Measurements from ENCODE around the gene CDC42EP4.

Gene CDC42EP4

GRCh38 chr17:73300392-73300791, 11.4 kb downstream of the CDC42EP4 start:
- no peak for DNase-seq (ENCODE audit: low read depth)

- no peak for DNase-seq (ENCODE audit: low read depth)
These were observed 13.6 kb downstream of the CDC42EP4 start for GRCh38 chr17:73297934-73298861.

GRCh38 chr17:73293480-73293911, 18.3 kb downstream of the CDC42EP4 start:
- DNase-seq (ENCODE audit: low read depth), result no peak

- DNase-seq (ENCODE audit: low read depth), result no peak
These were observed 18.8 kb downstream of the CDC42EP4 start for GRCh38 chr17:73293031-73293430.

- DNase-seq (ENCODE audit: low read depth), result no peak
These were observed 19.7 kb downstream of the CDC42EP4 start for GRCh38 chr17:73292031-73292531.

GRCh38 chr17:73291260-73291801, 20.5 kb downstream of the CDC42EP4 start:
- no peak for DNase-seq (ENCODE audit: low read depth)

GRCh38 chr17:73290399-73291259, 21.2 kb downstream of the CDC42EP4 start:
- no peak for DNase-seq (ENCODE audit: low read depth)

GRCh38 chr17:73289549-73290254, 22.1 kb downstream of the CDC42EP4 start:
- no peak for DNase-seq (ENCODE audit: low read depth)

GRCh38 chr17:73288534-73289302, 23.1 kb downstream of the CDC42EP4 start:
- DNase-seq (ENCODE audit: low read depth), result no peak

- DNase-seq (ENCODE audit: low read depth), result no peak
These were observed 24.9 kb downstream of the CDC42EP4 start for GRCh38 chr17:73286863-73287296.

GRCh38 chr17:73285916-73286862, 25.6 kb downstream of the CDC42EP4 start:
- no peak for DNase-seq (ENCODE audit: low read depth)

GRCh38 chr17:73285603-73285908, 26.2 kb downstream of the CDC42EP4 start:
- DNase-seq (ENCODE audit: low read depth), result no peak

GRCh38 chr17:73284906-73285602, 26.7 kb downstream of the CDC42EP4 start:
- DNase-seq (ENCODE audit: low read depth), result no peak

- no peak for DNase-seq (ENCODE audit: low read depth)
These were observed 27.4 kb downstream of the CDC42EP4 start for GRCh38 chr17:73284354-73284753.

GRCh38 chr17:73283841-73284282, 27.9 kb downstream of the CDC42EP4 start:
- DNase-seq (ENCODE audit: low read depth), result no peak

GRCh38 chr17:73283250-73283649, 28.6 kb downstream of the CDC42EP4 start:
- no peak for DNase-seq (ENCODE audit: low read depth)

- DNase-seq (ENCODE audit: low read depth), result no peak
These were observed 29.2 kb downstream of the CDC42EP4 start for GRCh38 chr17:73282629-73283028.

GRCh38 chr17:73281928-73282327, 29.9 kb downstream of the CDC42EP4 start:
- no peak for DNase-seq (ENCODE audit: low read depth)

- no peak for DNase-seq (ENCODE audit: low read depth)
These were observed 31.6 kb downstream of the CDC42EP4 start for GRCh38 chr17:73280191-73280590.
